Activated naive CD4-positive, alpha-beta T cell (primary cell): ENCODE data around the gene DNASE2.
"Not testable (repeated sequence)": the region's sequence is repeated elsewhere in the genome, so short reads cannot be mapped to it uniquely, and the experiment has no call there.

ENCODE experiments used
- DNase-seq, 4 experiments: peaks; one replicate each; lab custom pipeline; 2025; lab: John Stamatoyannopoulos, UW

DNASE2 gene

GRCh38 chr19:12864721-12865715 lies 16.2 kb downstream of the DNASE2 start:
- no peak for DNase-seq

GRCh38 chr19:12864143-12864542 lies 17.1 kb downstream of the DNASE2 start:
- no peak for DNase-seq

DNA sequence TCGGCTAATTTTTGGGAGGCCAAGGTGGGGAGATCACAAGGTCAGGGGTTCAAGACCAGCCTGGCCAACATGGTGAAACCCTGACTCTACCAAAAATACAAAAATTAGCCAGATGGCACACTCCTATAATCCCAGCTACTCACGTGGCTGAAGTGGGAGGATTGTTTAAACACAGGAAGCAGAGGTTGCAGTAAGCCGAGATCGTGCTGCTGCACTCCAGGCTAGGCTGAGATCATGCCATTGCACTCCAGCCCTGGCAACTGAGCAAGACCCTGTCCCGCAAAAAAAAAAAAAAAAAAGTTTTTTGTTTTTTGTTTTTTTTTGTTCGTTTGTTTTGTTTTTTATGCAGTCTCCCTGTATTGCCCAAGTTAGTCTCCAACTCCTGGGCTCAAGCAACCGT lies 21.7 kb downstream of the DNASE2 start:
- DNase-seq = no peak

GRCh38 chr19:12858041-12858928 lies 23.0 kb downstream of the DNASE2 start:
- no peak for DNase-seq

DNA sequence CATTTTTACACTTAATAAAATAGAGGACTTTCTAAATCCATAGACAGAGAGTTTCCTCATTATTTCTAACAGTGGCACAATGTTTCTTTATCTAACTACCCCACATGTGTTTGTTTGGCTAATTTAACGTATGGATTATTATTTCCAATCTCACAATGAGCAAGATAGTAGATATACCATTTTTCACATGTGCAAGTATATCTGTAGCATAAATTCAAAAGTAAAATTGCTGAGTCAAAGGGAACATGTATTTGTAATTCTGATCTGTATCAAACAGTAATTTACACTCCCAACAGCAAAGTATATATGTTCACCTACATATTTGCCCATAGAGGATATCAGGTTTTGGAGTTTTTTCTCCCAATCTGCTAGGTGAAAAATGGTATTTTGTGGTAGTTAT lies 24.6 kb downstream of the DNASE2 start:
- no peak for DNase-seq

- peak; percentile 60 to 87 (median 81) for DNase-seq
Observed at GRCh38 chr19:12847159-12848139, 33.8 kb downstream of the DNASE2 start.

GRCh38 chr19:12846613-12847012 lies 34.6 kb downstream of the DNASE2 start:
- DNase-seq = not testable (repeated sequence)

GRCh38 chr19:12843999-12844732 lies 37.1 kb downstream of the DNASE2 start:
- DNase-seq = no peak

- no peak for DNase-seq
Observed at GRCh38 chr19:12843328-12843727, 37.9 kb downstream of the DNASE2 start.

- no peak for DNase-seq
Observed at GRCh38 chr19:12842511-12842910, 38.7 kb downstream of the DNASE2 start.

- no peak for DNase-seq
Observed at GRCh38 chr19:12841094-12841493, 40.2 kb downstream of the DNASE2 start.

GRCh38 chr19:12840091-12841079 lies 40.9 kb downstream of the DNASE2 start:
- DNase-seq = no peak

DNA sequence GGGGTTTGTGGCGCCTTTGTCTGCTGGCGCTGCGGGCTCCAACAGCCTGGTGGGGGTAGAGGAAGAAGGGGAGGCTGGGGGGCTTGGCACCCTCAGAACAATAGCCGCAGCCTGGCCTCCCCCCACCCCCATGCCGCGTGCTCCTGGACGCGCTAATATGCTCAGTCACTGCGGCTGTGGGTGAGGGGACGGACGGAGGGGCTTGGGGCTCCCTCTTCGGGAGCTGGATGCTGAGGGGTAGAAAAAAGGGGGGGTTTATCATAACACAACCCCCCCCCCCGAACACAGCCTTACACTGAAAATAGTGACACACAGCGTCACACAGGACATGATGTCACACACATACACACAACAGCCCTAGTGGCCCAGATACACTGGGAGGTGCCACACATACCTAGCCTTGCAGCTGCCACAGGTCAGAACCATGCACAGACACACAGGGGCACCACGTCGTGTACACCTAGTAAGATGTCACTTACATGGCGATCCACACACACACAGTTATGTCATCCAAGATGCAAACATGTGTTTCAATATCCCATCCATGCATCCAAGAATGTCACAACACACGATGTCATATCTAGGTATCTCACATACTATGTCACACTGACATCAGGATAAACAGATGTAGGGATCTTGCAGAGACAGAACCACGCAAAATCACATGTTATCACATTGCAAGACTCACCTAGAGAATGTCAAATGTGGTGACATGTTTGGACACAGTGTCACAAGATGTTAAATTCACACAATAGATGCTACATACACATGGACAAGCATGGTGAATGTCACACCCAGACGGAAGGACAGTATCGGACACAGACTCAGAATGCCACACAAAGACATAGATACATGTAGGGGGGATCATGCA lies 42.1 kb downstream of the DNASE2 start:
- DNase-seq = no peak

- DNase-seq = peak in 1 of 4 experiments; percentile 37
Observed at GRCh38 chr19:12838182-12838885, 42.9 kb downstream of the DNASE2 start, which contains the start of gene MAST1. MAST1 (plus strand) TSS chr19:12838515; CDS start chr19:12838573, 58 bp downstream.

DNA sequence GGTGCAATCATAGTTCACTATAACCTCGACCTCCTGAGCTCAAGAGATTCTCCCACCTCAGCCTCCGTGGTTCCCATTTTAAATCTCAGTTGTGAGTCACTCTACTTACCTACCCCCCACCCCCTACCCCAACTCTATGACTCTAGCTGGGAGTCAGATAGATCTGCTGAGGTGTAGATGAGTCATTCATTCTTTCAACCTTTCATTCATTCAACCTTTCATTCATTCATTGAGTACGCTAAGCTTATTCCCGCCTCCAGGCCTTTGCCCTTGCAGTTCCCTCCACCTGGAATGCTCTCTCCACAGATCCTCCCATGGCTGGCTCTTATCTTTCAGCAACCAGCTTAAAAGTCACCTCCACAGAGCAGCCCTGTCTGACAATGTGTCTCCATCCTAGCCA lies 44.0 kb downstream of the DNASE2 start:
- no peak for DNase-seq

DNA sequence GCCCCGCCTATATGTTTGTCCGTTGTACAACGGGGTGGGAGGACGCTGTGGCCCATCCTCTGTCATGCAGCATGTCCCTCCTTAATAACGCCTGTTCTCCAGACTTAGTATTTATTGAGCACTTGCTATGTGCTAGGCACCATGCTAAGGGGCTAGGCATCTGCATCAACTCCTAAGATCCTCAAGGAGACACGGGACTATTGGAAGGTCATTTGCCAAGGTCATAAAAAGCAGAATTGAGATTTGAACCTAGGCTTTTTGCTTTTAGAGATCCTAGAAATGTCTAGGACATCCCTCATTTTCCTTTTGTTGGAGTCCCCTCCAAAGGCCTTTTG lies 44.8 kb downstream of the DNASE2 start:
- DNase-seq = no peak

- no peak for DNase-seq
Observed at GRCh38 chr19:12834976-12835757, 46.1 kb downstream of the DNASE2 start.
